Myometrial cell (primary cell): Measurements from ENCODE around the gene CCDC121. TPM values are rescaled to one million over a fixed set of nuclear protein-coding genes. Genes with fewer than 3 reads are reported as not detected.

ENCODE experiments used
- total RNA-seq: library from RNA; depleted of rRNA; stranded (reverse); fragments of >200 nt; gene quantifications from 2 replicates; pipeline ENCODE4 v1.2.3, GENCODE V29; 2015

CCDC121 gene
- total RNA-seq, result 1.2 and 2.7 TPM in 2 replicates

GRCh38 chr2:27628767-27629709, at the start of gene CCDC121, which contains the start of gene GPN1:
Gene CCDC121 (minus strand): TSS chr2:27629012. CDS start chr2:27627799, 1,213 bp downstream.
Gene GPN1 (plus strand): TSS chr2:27629050. CDS start chr2:27629059, 9 bp downstream.

GRCh38 chr2:27663285-27664153, 34.7 kb upstream of the CCDC121 start, which contains the start of the genes SLC4A1AP and SUPT7L:
Gene SLC4A1AP (plus strand): TSS chr2:27663889. CDS start chr2:27663915, 26 bp downstream.
Gene SUPT7L (minus strand): TSS chr2:27663614. CDS start chr2:27662192, 1,422 bp downstream.

GRCh38 chr2:27582695-27583389, 46.0 kb downstream of the CCDC121 start, which contains the start of gene ZNF512:
Gene ZNF512 (plus strand): TSS chr2:27583042. CDS start chr2:27583113, 71 bp downstream.

Other genes starting within 250 kb of the CCDC121 start
- gene ZNF513, start 248.3 kb downstream of the CCDC121 start, total RNA-seq, result 5.1 and 6.6 TPM in 2 replicates
- gene PPM1G, start 219.4 kb downstream of the CCDC121 start, total RNA-seq, result 100 and 113 TPM in 2 replicates
- 96.9 and 112 TPM in 2 replicates for gene NRBP1, start 200.4 kb downstream of the CCDC121 start, total RNA-seq
- gene KRTCAP3, start 186.6 kb downstream of the CCDC121 start, total RNA-seq, result not detected in 2 replicates
- gene IFT172, start 139.3 kb downstream of the CCDC121 start, total RNA-seq, result 17.6 and 19.5 TPM in 2 replicates
- gene FNDC4, start 133.8 kb downstream of the CCDC121 start, total RNA-seq, result 28.5 and 31.9 TPM in 2 replicates
- not detected in 2 replicates for gene GCKR, start 132.2 kb downstream of the CCDC121 start, total RNA-seq
- 17.3 and 43.6 TPM in 2 replicates for gene ZNF512, start 46.0 kb downstream of the CCDC121 start, total RNA-seq
- 43.2 and 49.1 TPM in 2 replicates for gene GPN1, start within 50 bp of the CCDC121 start, total RNA-seq
- 21.1 and 23.6 TPM in 2 replicates for gene SUPT7L, start 34.6 kb upstream of the CCDC121 start, total RNA-seq
- gene SLC4A1AP, start 34.9 kb upstream of the CCDC121 start, total RNA-seq, result 23.4 and 26.5 TPM in 2 replicates
- gene MRPL33, start 142.7 kb upstream of the CCDC121 start, total RNA-seq, result 138 and 140 TPM in 2 replicates